GM18499 (cell line): Measurements from ENCODE around the gene ANTXR1.
"Not testable (repeated sequence)": the region's sequence is repeated elsewhere in the genome, so short reads cannot be mapped to it uniquely, and the experiment has no call there.

ENCODE experiments used
- ATAC-seq: cut with Tn5 transposase; IDR thresholded peaks from one replicate; pipeline ENCODE4 v1.9.1; 2021; ENCODE audit warnings: moderate number of reproducible peaks; ENCODE audit not compliant: insufficient read depth, unreplicated experiment

Gene ANTXR1

DNA sequence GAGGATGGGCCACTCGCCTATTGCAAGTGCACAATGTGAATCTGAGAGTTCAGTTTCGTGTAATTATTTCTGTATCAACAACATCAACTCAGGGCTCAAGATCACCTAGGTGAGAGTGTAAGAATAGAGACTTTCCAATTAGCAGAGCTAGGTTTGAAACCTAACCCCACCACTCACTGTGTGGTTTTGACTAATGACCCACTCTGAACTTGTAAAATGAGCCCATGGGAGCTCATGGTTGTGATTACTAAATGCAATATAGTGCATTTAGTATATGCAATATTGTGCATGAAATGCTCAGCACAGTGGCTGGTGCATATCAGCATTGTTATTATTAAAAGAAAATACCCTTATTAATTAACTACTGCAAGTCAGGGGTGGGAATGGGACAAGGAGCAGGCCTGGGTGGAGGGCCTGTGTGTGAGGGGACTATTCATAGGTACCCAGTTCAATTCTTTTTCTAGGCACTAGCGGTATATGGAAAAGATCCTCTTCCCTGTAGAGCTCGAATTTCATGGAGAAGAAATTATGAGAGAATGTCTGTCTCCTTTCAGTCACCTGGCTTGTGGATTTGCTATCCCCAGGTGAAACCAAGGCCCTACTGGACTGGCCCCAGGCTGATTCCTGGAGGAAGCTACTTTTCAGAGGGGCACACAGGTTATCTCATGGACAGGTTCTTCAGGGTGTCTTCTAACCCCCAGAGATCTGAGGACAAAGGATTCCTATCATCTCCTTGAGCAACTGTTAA, 204.5 kb downstream of the ANTXR1 start:
- ATAC-seq = no peak

DNA sequence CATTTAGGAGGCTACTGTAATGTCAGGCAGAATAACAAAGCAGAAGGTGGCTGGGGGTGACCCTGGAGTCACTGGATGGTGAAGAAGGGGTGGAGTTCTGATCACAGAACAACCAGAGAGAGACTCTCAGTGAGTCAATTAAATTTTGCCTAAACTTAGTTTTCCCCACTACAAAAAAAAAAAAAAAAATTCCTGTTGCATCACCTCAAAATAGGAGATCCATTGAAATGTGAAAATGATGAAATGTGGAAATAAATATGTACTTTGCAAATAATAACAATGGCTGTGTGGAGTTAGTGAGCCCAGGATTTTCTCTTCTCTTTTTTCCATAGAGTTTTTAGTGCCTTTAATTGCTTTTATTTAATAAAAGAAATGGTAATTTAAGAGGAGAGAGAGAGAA, 208.5 kb downstream of the ANTXR1 start:
- no peak for ATAC-seq

DNA sequence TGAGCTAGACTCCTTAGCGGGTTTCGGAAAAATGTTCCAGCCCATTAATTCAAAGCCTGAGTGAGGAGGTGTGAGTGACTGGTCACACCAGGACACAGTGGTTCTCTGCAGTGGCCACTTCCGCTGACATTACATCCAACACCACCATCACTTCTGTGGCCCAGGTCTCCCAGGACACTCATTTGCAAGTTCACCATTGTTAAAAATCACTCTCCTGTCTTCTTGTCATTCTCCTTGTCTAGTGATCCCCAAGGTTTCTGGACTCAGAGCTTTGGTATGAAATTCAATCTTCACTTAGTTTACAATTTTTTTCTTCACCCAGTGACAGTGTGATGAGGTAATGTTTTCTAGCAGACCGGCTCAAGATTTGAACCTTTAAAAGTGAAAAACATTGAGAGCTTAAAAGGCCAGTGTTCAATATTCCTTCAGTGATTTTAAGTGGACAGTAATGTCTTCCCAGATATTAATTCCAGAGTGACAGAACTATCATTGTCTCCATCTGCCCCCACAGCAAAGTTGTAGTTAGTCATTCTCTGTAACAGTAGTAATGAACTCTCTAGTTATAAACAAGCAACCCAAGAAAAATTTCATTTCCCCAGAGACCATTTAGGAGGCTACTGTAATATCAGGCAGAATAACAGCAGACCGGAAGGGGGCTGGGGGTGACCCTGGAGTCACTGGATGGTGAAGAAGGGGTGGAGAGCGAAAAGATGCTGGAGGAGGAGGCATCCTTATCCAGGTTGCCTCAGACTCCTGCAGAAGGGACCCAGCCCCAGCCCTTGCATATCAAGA, 209.2 kb downstream of the ANTXR1 start:
- ATAC-seq = no peak

DNA sequence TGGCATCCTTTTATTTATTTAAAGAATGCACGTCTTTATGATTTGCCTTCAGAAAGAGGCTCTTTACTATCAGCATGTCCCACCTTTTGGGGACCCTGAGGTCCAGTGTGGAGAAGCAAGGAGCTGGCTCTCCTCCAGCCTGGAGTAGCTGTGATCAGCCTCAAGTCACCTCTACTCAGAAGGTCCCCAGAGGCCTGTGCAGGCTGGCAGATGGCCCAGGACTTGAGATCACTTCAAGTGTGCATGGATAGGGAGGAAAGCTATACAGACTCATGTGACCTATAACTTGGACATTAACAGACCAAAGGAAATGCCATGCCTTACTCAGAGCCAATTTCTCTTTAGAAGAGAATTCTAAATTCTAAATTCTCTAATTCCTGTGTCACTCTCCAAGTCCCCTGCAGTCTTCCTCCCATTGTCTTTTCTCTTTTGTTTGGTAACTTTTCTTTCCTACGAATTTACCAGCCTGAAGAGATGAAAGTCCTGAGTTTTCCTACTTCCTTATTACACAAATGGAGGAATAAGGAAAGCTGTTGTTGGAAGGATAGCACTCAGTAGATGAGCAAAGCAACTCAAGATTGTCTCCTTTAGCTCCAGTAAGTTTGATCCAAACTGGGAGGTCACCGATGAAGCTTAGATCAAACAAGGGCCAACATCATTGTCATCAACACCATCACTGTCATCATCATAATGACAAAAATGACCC, 210.1 kb downstream of the ANTXR1 start:
- ATAC-seq = no peak

DNA sequence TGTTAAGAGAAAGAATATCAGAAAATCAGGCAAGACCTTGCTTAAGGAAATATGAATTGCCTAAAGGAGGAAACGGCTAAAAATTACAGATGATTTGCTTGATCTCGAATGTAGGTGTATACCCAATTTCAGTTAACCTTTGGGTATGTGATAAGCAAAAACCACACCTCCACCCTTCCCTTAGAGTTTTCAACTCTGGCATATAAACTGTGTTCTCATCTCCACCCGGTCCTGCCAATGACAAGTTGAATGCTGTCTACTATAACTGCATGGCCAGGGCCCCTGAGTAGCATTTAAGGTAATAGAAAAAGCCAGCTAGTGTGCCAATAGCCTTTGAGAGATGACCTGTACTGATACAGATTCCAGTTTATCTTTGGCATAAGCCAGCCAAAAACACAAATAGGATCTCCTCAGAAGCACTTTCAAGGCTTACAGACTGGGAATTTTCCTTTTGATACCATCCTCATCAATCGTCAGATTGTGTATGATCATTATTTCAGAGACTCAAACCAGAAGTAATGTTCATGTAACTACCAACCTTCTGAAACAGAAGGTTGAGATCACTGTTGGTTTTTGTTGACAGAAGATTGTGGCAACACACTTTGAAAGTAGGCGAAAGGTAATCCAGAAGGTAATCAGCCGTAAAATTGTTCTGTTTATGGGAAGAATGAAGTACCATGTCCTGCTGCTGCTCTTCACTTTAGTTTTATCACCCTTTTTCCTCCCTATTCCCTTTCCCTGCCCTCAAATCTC, 211.0 kb downstream of the ANTXR1 start:
- ATAC-seq = no peak

DNA sequence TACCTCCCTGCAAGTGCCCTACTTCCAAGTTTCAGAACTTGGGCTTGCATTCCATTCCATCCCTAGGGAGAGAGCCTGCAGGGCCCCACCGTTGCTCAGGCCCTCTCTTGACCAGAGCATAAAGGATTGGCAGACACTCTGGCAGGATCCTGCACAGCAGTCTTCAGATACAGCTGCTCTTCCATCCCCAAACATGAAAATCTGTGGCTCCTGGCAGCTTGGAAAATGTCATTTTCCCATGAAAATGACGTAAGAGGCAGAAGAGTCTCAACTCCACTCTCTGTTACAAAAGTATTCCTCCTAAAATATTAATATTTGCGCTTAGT, 211.5 kb downstream of the ANTXR1 start:
- no peak for ATAC-seq

DNA sequence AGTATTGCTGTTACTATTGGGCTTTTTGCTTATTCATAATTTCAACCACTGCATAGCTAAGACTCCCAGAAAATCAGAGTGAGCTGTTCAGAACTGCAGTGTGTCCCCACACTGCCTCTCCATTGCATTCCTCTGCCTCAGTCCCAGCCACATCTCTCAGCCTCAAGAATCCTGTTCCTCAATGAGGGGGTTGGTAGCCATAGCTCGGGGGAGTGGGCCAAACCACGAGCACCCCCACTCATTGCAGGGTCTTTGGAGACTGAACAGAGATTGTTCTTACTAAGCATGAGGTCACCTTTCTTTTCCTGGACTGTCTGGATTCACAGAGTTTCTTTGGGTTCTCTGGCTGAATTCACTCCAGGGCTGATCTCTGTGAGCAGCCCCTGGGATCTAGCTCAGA, 213.0 kb downstream of the ANTXR1 start:
- no peak for ATAC-seq

DNA sequence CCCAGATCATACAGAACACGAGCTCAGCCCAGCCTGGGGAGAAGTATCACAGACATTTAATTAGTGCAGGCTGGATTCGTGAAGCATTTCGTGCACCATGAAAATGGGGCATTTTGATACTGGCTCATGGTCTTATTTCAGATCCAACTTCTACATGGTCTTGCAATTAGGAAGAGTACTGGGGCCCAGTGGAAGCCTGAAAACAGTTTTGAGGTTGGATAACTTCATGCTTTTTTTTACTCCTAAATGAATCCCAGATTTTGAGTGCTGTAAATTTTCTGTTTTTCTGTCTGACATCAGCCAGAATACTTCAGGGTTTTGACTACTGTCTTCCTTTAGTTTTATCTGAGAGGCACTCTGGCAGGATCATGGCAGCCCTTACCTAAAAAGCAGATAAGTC, 213.9 kb downstream of the ANTXR1 start:
- ATAC-seq = no peak

DNA sequence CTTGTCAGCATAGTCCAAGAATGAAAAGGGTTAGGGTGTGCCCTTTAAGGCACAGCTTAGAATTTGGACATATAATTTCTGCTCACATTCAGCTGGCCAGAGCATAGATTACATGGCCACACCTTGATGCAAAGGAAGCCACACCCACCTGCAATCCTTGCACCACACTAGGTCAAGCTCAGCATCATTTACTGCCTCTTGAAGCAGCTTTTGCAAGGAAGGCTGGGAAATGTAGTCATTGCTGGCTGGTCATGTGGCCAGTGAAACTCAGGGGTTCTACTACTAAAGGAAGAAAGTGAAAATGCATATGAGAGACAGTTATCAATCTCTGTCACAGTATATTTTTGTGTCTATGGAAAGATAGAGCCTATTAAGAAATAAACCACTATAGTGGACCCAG, 214.7 kb downstream of the ANTXR1 start:
- no peak for ATAC-seq

DNA sequence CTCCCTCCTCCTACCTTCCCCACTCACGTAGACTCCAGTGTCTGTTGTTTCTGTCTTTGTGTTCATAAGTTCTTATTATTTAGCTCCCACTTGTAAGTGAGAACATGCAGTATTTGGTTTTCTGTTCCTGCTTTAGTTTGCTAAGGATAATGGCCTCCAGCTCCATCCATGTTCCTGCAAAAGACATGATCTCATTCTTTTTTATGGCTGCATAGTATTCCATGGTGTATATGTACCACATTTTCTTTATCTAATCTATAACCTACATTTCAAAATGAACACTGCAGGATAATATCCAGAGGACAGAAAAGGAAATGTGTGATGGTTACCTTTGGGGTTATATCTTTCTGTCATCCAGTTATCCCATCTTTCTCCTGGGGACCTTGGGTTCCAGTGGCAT, 218.0 kb downstream of the ANTXR1 start:
- ATAC-seq = not testable (repeated sequence)

DNA sequence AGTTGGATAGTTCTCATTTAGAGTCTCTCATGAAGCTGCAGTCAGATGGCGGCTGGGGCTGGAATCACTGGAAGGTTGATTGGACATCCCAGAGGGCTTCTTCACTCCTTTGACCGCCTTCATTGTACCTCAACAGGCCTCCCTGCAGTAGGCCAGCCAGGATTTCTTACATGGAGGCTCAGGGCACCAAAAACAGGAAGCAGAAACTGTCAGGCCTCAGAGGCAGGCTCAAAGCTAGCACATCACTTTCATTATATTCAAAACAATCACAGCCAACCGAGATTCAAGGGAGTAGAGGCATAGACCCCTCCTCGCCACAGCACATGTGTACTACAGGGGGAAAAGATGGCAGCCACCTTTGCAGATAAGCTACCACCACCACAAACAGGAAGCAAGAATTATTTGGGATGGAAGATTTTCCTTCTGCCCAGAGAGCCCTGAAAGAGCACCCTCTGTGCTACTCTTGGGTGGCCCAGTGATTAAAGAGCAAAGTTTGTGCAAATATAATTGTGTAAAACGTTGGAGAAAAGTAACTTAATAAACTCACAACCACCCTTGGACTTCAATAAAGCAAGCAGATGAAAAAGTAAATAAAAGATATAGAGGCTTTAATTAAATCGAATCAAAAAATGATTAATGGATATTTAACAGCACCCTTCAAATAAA, 218.8 kb downstream of the ANTXR1 start:
- ATAC-seq = no peak

DNA sequence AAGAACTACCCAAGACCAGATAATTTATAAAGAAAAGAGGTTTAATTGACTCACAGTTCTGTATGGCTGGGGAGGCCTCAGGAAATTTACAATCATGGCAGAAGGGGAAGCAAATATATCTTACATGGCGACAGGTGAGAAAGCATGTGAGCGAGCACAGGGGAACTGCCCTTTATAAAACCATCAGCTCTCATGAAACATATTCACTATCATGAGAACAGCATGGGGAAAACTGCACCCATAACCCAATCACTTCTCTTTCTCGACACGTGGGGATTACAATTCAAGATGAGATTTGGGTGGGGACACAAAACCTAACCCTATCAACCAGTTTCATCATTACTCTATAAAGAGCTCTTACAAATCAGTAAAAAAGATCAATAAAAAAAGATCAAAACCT, 222.9 kb downstream of the ANTXR1 start:
- not testable (repeated sequence) for ATAC-seq

DNA sequence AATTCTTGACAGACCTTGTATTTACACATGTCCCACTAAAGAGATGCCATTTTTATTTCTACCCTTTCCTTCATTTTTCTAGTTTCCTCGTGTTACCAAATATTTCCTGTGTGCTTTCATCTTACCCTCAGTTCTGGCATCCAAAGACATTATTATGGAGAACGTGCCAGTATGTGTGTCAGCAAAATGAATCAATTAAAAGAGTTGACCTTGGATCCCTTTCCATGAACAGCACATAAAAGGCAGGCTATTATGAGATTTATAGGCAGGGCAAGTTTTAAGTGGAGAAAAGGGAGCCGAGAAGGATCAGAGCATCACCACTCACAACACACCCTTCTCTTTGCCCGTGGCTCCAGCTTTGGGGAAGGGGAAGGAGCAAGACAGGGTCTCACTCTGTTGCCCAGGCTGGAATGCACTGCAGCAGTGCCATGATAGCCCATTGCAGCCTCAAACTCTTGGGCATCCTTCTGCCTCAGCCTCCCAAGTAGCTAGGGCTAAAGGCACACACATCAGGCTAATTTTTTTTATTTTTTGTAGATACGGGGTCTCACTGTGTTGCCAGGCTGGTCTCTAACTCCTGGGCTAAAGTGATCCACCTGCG, 224.2 kb downstream of the ANTXR1 start:
- ATAC-seq = no peak

DNA sequence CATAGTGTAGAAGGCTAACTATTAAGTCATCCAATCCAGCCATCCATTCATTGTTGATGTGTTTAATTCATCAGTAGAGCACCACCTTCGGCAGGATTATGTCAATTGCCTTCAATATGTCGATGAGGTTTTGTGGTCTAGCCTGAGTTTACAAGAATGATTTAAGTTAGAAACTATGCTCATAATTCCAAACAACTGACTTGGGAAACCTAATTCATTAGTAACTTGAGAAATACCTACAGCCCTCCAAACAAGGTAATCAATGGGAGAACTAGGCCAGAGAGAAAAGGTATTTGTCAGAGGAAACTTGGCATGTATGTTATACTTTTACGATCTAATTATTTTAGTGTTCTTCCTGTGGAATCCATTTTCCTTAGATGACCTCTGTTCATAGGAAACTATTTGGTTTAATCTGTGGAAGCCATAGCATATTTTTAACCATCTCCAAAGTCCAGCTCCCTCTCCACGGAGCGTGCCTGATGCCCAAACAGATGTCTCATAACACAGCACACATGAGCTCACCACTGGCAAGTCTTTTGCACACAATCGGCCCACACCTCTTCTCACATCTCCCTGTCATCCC, 225.6 kb downstream of the ANTXR1 start:
- ATAC-seq = no peak

DNA sequence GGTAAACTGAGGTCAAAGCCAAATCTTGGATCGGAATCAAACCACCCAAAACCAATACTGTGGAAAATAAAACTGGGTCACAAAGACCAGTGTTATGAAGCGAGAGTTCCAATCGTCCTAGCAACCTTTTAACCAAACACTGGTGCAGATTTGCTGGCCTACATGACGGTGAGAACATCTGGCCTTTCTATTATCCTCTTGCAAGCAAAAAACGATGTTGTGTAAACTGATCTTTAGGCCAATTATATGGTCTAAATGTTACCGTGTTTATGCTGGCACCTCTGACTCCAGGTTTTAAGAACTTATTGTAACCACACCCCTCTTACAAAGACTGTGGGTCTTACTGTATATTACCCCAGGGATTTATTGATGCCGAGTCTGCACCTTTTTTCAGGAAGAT, 228.1 kb downstream of the ANTXR1 start:
- no peak for ATAC-seq

DNA sequence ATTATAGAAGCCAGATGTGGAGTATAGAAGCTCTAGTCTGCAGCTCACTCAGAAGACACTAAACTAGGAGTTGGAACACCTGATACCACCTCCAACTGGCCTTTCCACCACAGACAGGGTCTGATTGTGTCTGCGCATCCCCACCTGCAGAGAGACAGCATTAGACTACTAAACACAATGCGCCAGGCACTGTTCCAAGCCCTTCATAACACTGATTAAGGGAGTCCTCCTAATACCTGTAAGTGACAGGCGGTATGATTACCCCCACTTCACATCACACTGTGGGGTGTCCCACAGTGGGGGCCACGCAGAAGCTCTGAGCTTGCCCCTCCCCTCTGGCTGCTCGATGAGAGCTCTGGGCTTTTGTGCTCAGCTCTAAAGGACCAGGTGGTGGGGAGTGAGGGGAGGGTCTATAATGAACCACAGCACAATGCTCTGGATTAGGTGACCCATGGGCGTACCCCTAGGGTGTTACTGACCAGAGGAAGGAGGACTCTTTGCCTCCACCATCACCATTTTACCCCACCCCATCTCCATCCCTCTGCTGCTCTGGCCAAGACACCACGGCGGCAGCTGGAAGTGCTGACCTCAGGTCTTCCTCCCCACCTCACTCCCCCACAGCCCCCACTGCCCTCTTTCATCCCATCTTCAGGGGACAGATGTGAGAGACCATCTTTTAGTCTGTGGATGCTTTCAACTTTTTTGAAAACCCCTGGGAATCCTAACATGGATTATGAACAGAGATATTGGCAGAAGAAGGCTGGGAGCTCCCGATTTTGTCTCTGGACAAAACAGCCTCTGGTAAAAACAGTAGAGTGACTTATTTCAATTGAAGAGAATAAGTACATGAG, 228.9 kb downstream of the ANTXR1 start:
- ATAC-seq = no peak

DNA sequence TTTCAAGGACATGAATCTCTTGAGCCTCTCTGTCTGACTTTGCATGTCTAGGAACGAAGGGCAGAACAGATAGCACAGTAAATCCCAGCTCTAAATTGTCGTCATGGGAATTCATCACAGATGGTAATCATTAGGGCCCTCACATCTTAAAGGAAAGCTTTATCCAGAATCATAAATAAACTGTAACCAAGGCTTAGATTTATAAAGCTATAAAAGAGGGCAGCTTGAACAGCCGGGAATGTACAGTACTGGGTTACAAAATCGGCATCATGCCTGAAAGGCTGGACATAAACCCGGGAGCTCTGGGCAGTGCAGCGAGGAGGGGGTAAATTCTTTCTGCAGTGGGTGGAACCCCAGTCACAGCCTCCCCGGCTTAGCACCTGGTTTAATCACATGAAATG, 229.7 kb downstream of the ANTXR1 start:
- no peak for ATAC-seq

DNA sequence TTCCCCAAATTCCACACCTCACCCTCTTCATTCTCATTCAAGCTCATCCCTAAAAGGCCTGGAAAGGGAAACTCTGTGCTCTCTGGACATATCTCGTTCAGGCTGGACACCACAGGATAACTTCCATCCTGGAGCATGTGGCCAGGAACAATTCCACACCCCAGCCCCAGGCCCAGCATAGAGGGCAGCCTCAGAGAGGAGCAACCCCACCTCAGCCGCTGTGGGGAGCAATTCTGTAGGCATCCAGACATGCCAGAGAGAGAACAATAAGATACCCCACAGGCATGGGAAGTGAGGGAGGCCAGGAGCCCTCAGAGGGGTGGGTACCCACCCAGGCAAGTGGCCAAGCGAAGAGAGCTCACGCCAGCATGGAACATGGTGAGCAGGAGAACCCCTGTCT, 230.7 kb downstream of the ANTXR1 start:
- no peak for ATAC-seq

DNA sequence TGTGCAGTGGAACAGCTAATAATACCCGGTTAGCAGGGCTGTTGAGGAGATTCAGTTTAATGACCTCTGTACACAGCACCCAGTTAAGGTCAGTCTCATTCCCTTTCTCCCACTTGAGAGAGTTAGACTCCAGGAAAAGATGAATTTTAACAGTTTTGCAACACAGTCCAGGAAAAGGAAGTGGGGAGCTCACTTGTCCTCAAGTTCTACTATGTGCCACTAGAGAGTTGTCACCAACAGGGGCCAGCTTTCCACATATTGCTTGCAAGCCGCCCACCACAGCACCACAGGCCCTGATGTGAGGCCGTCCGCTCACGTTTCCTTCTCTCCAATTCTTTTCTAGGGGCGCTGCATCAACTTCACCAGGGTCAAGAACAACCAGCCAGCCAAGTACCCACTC, 231.9 kb downstream of the ANTXR1 start:
- no peak for ATAC-seq
